K562 (cell line): ENCODE data around the gene EHMT2. TPM values are rescaled to one million over a fixed set of nuclear protein-coding genes. Genes with fewer than 3 reads are reported as not detected.

ENCODE experiments used
- ARNT ChIP-seq, 2 experiments: fragments of 450-650 bp; IDR thresholded peaks; 2 replicates each; pipeline ENCODE4 v1.6.1; 2016; ENCODE audit warnings: mild to moderate bottlenecking in 1 of 2
- CC2D1A ChIP-seq: fragments of 450-650 bp; IDR thresholded peaks from 2 replicates; pipeline ENCODE4 v1.6.1; 2017; ENCODE audit warnings: mild to moderate bottlenecking
- CTBP1 ChIP-seq: fragments of 450-650 bp; IDR thresholded peaks from 2 replicates; pipeline ENCODE4 v1.6.1; 2016; ENCODE audit warnings: borderline replicate concordance
- ETV1 ChIP-seq: fragments of 450-650 bp; conservative IDR thresholded peaks from 2 replicates; pipeline ENCODE4 v1.6.1; 2016; ENCODE audit warnings: missing genetic modification characterization, control low read depth, low read depth, missing compliant biosample characterization
- FOS ChIP-seq: IDR thresholded peaks from 3 replicates; pipeline ENCODE4 v1.6.1; 2011; ENCODE audit not compliant: insufficient read length; ENCODE audit errors: extremely low read depth
- GTF3C2 ChIP-seq: IDR thresholded peaks from 3 replicates; pipeline ENCODE4 v1.6.1; 2011; ENCODE audit warnings: borderline replicate concordance, mild to moderate bottlenecking, moderate library complexity; ENCODE audit not compliant: insufficient read length; ENCODE audit errors: extremely low read depth
- HSF4 ChIP-seq: fragments of 250-450 bp; sonication (Bioruptor Pico); IDR thresholded peaks from 2 replicates; pipeline ENCODE4 v2.1.2; 2022; ENCODE audit warnings: mild to moderate bottlenecking, moderate library complexity, borderline replicate concordance
- IRF9 ChIP-seq: fragments of 450-650 bp; IDR thresholded peaks from 2 replicates; pipeline ENCODE4 v1.6.1; 2016; ENCODE audit warnings: missing biosample characterization, missing genetic modification characterization
- KDM5B ChIP-seq: fragments of 200-600 bp; sonication (generic); IDR thresholded peaks from 2 replicates; pipeline ENCODE4 v1.6.1; 2012; ENCODE audit warnings: low read depth, mild to moderate bottlenecking, moderate library complexity, low read length, control low read depth, inconsistent platforms; ENCODE audit not compliant: insufficient replicate concordance
- LEF1 ChIP-seq: fragments of 450-650 bp; IDR thresholded peaks from 2 replicates; pipeline ENCODE4 v1.6.1; 2016; ENCODE audit warnings: mild to moderate bottlenecking
- MAFG ChIP-seq: fragments of 450-650 bp; conservative IDR thresholded peaks from 2 replicates; pipeline ENCODE4 v1.6.1; 2016; ENCODE audit warnings: missing genetic modification characterization, missing compliant biosample characterization
- MCM7 ChIP-seq, 2 experiments: fragments of 450-650 bp; IDR thresholded peaks; 2 replicates each; pipeline ENCODE4 v1.6.1; 2016 to 2018
- NCOA2 ChIP-seq, 2 experiments: fragments of 450-650 bp; IDR thresholded peaks; 2 replicates each; pipeline ENCODE4 v1.6.1; 2018; ENCODE audit warnings: mild to moderate bottlenecking in 2 of 2, moderate library complexity in 1 of 2; ENCODE audit not compliant: partially characterized antibody in 2 of 2
- NRF1 ChIP-seq, 2 experiments: fragments of 450-650 bp; IDR thresholded peaks in 1 of 2; conservative IDR thresholded peaks in 1 of 2; 2 replicates each; pipeline ENCODE4 v1.6.1; 2014; ENCODE audit warnings: mild to moderate bottlenecking in 2 of 2
- RBM17 ChIP-seq: fragments of 200-400 bp; formaldehyde crosslinking; IDR thresholded peaks from 2 replicates; pipeline ENCODE4 v1.6.1; 2017; ENCODE audit warnings: low read depth, mild to moderate bottlenecking, low read length, borderline replicate concordance
- SMAD1 ChIP-seq: fragments of 150-350 bp; IDR thresholded peaks from 2 replicates; pipeline ENCODE4 v1.6.1; 2014; ENCODE audit warnings: low read length, low read depth; ENCODE audit not compliant: partially characterized antibody
- SOX6 ChIP-seq: fragments of 450-650 bp; IDR thresholded peaks from 2 replicates; pipeline ENCODE4 v1.6.1; 2014; ENCODE audit warnings: mild to moderate bottlenecking
- TCF7 ChIP-seq: sonication (generic); IDR thresholded peaks from 2 replicates; pipeline ENCODE4 v1.6.1; 2016; ENCODE audit warnings: antibody characterized with exemption, borderline replicate concordance
- TRIM28 ChIP-seq: fragments of 450-650 bp; IDR thresholded peaks from 2 replicates; pipeline ENCODE4 v1.6.1; 2017
- ZC3H11A ChIP-seq: IDR thresholded peaks from 2 replicates; pipeline ENCODE4 v1.6.1; 2012; ENCODE audit warnings: low read depth, low read length, improper control_type of control experiment
- ZKSCAN8 ChIP-seq: fragments of 200-800 bp; sonication (Bioruptor generic); IDR thresholded peaks from 2 replicates; pipeline ENCODE4 v1.6.1; 2016; ENCODE audit warnings: missing genetic modification characterization, missing compliant biosample characterization
- ZNF232 ChIP-seq: sonication (generic); formaldehyde crosslinking; IDR thresholded peaks from 2 replicates; pipeline ENCODE4 v1.8.0; 2022; ENCODE audit warnings: mild to moderate bottlenecking, missing genetic modification reagents
- ZNF274 ChIP-seq: IDR thresholded peaks from 2 replicates; pipeline ENCODE4 v1.6.1; 2011; ENCODE audit warnings: low read depth, mild to moderate bottlenecking, low read length, moderate library complexity, borderline replicate concordance
- polyA plus RNA-seq, 8 experiments: library from polyadenylated mRNA; depleted of rRNA in 4 of 8; stranded (reverse) in 5 of 8; unstranded in 3 of 8; fragments of >200 nt; fragmentation: Nextera tagmentation in 2 of 8; fragmentation: Illumina TruSeq in 1 of 8; extraction: Ambion mirVana in 2 of 8; extraction: Trizol in 1 of 8; gene quantifications; 2 replicates each; pipeline versions ENCODE4 v1.2.1 to v1.2.3, GENCODE V29; 2011 to 2014; ENCODE audit warnings: inconsistent platforms in 1 of 8, missing spikeins in 1 of 8
- total RNA-seq, 7 experiments: library from RNA; depleted of rRNA in 6 of 7; stranded (reverse); fragments of >200 nt in 6 of 7; fragmentation: Illumina TruSeq in 2 of 7; extraction: Trizol in 2 of 7; gene quantifications; 2 replicates each; pipeline versions ENCODE4 v1.2.1 to v1.2.3, GENCODE V29; 2011 to 2021; ENCODE audit warnings: low replicate concordance in 1 of 7

Gene EHMT2
- total and polyA plus RNA-seq, 9 of the 15 experiments (the other 6 are each of a cell fraction or from before 2014, with no cell fraction given), result 2.1 to 63.8 (median 38.5) TPM

DNA sequence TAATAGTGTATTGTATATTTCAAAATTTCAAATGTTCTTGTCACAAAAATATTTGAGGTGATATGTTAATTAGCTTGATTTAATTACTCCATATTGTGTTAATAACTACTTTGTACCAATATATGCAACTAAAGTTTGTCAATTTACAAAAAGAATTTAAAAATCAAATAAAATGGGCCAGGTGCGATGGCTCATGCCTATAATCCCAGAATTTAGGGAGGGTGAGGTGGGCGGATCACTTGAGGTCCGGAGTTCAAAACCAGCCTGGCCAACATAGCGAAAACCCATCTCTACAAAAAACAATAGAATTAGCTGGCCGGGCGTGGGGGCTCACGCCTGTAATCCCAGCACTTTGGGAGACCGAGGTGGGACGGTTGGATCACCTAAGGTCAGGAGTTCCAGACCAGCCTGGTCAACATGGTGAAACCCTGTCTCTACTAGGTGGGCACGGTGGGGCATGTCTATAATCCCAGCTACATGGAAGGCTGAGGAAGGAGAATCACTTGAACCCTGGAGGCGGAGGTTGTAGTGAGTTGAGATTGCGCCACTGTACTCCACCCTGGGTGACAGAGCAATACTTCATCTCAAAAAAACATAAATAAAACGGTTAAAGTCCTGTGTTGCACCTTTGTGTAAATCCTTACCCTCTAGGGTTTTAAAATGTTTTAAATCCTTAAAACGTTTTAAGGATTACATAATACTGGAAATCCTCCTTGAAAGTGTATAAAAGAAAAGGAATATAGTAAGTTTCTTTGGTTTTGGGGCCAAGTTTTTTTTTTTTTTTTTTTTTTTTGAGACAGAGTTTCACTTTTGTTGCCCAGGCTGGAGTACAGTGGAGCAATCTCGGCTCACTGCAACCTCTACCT, 65.9 kb downstream of the EHMT2 start (continued):
- TF ChIP-seq GTF3C2, result no peak
- no peak for TF ChIP-seq ZKSCAN8 (CRISPR knock-in tag)
- peak; percentile 45 to 50 for TF ChIP-seq NRF1 (conservative IDR thresholded peaks at IDR 0.05 in 1 of 2, IDR thresholded peaks at IDR 0.05 in 1 of 2)
- TF ChIP-seq HSF4 (CRISPR knock-in tag), result no peak
- no peak for TF ChIP-seq FOS
- TF ChIP-seq IRF9, result peak; percentile 70
- TF ChIP-seq MAFG (tag), result peak; percentile 48; the same call in 1 of the 2 replicates
- TF ChIP-seq TCF7, result no peak
- no peak for TF ChIP-seq LEF1
- TF ChIP-seq TRIM28, result no peak
- no peak for TF ChIP-seq ZNF232 (CRISPR knock-in tag)
- no peak for TF ChIP-seq ZNF274
- no peak for TF ChIP-seq NCOA2 (IDR thresholded peaks at IDR 0.05; ENCODE audit: partially characterized antibody in 2 of 2)
- TF ChIP-seq SOX6, result peak; percentile 55
- TF ChIP-seq RBM17, result no peak
- TF ChIP-seq KDM5B, result peak; percentile 11
- no peak for TF ChIP-seq ZC3H11A
- TF ChIP-seq ETV1 (tag), result peak; percentile 55; the same call in 1 of the 2 replicates
- peak; percentile 30 for TF ChIP-seq SMAD1
- 0 out of 2 replicates have a peak, but pooled peaks have one; percentile 13 for TF ChIP-seq CC2D1A
- no peak for TF ChIP-seq MCM7 (IDR thresholded peaks at IDR 0.05)
- peak; percentile 37 for TF ChIP-seq CTBP1
- 0 out of 4 replicates have a peak, but pooled peaks of 1 of the 2 experiments have one; percentile 62 for TF ChIP-seq ARNT (IDR thresholded peaks at IDR 0.05)
